ENCODE measurements around the gene BNC2. TPM values are rescaled to one million over a fixed set of nuclear protein-coding genes. Genes with fewer than 3 reads are reported as not detected.

The BNC2 gene
- total RNA-seq, 1 experiment from 2014 or later, result not detected

DNA sequence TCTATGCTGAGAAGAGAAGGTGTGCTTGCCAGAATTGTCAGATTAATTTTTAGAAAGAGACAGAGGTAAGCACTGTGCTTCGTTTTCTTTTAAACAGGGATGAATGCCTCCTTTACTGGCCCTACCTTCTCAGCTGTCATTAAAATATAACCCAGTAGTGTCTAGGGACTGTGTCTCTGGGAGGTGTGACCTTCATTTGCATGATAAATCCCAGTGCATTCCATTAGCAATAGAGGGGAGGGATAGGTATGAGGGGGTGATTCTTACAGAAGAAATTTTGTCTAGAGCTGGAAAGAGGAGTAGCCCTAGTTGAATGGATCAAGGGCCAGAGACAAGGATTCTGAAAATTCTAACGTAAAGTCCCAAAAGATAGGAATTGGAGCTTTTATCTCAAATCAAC is 351.5 kb downstream of the BNC2 start:
- H3K36me3 Mint-ChIP-seq (ENCODE audit: insufficient read depth, unreplicated experiment), result no peaks in the 10 kb centered on the region
- TF ChIP-seq, protein P1, sequence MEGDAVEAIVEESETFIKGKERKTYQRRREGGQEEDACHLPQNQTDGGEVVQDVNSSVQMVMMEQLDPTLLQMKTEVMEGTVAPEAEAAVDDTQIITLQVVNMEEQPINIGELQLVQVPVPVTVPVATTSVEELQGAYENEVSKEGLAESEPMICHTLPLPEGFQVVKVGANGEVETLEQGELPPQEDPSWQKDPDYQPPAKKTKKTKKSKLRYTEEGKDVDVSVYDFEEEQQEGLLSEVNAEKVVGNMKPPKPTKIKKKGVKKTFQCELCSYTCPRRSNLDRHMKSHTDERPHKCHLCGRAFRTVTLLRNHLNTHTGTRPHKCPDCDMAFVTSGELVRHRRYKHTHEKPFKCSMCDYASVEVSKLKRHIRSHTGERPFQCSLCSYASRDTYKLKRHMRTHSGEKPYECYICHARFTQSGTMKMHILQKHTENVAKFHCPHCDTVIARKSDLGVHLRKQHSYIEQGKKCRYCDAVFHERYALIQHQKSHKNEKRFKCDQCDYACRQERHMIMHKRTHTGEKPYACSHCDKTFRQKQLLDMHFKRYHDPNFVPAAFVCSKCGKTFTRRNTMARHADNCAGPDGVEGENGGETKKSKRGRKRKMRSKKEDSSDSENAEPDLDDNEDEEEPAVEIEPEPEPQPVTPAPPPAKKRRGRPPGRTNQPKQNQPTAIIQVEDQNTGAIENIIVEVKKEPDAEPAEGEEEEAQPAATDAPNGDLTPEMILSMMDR (IDR thresholded peaks at IDR 0.05; ENCODE audit: unreplicated experiment), result no peak
- no peaks in the 10 kb centered on the region for H3K27me3 Mint-ChIP-seq (ENCODE audit: unreplicated experiment)
- no peaks in the 10 kb centered on the region for H3K4me1 Mint-ChIP-seq (ENCODE audit: low read depth, unreplicated experiment)
- H3K9me3 Mint-ChIP-seq (ENCODE audit: low read depth, unreplicated experiment), result no peaks in the 10 kb centered on the region
- no peak for DNase-seq
- intact Hi-C loops (cut with micrococcal nuclease; ENCODE audit: unreplicated experiment), result no loop called here
- CTCF ChIA-PET, result no interaction called here
- BruUV-seq (replicated peaks), result no TSS peak
- H3K4me3 Mint-ChIP-seq (ENCODE audit: low read depth, unreplicated experiment), result no peak overlapping the region
- no peak overlapping the region for H3K27ac Mint-ChIP-seq (ENCODE audit: unreplicated experiment)

DNA sequence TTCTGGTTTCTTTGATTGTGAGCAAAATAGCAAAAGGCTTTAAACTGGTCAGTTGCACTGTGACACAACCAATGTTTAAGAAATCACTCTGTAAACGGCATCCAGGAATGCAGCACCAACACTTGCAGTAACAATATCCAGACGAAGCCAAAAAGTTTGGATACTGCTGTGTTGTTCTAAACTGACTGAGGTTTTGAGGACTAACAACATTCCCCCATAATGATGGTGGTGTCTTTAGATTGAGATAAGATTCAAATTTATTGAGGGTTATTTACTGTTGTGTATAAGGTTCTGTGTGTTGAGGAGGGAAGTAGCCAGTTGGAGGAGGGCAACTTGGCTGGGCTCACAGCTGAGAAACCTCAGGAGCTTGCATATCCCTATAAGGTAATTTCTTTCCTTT is 353.6 kb downstream of the BNC2 start:
- H3K4me3 Mint-ChIP-seq (ENCODE audit: low read depth, unreplicated experiment), result no peak overlapping the region
- no peaks in the 10 kb centered on the region for H3K27me3 Mint-ChIP-seq (ENCODE audit: unreplicated experiment)
- H3K27ac Mint-ChIP-seq (ENCODE audit: unreplicated experiment), result no peak overlapping the region
- DNase-seq, result no peak
- no TSS peak for BruUV-seq (replicated peaks)
- intact Hi-C loops (cut with micrococcal nuclease; ENCODE audit: unreplicated experiment), result no loop called here
- H3K9me3 Mint-ChIP-seq (ENCODE audit: low read depth, unreplicated experiment), result no peaks in the 10 kb centered on the region
- H3K4me1 Mint-ChIP-seq (ENCODE audit: low read depth, unreplicated experiment), result no peaks in the 10 kb centered on the region
- CTCF ChIA-PET, result no interaction called here
- H3K36me3 Mint-ChIP-seq (ENCODE audit: insufficient read depth, unreplicated experiment), result no peaks in the 10 kb centered on the region
- TF ChIP-seq, protein P1 (IDR thresholded peaks at IDR 0.05; ENCODE audit: unreplicated experiment), result no peak

DNA sequence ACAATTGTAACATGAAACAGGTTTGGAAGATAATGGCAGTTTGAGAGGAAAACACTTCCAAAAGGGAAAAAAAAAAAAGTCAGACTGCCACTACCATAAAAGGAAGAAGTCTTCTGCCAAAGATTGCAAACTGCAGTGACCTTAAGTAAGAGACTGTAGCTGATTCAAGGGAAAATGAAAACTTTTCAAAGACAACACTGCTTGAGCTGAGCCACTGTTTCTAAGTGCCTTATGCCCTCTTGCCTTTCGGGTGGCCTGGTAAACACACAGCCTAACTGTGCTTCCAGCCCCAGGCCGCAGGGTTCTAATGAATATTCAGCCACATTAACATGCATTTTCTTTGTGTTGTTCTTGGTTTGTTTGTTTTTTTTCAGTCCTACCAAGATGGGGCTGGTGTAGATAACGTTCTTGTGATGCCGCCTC is 354.6 kb downstream of the BNC2 start:
- TF ChIP-seq, protein P1 (IDR thresholded peaks at IDR 0.05; ENCODE audit: unreplicated experiment), result no peak
- CTCF ChIA-PET, result no interaction called here
- no TSS peak for BruUV-seq (replicated peaks)
- Mint-ChIP-seq H3K27me3 (ENCODE audit: unreplicated experiment) (no peaks in the 10 kb centered on the region), H3K9me3 (ENCODE audit: low read depth, unreplicated experiment) (no peaks in the 10 kb centered on the region), H3K4me1 (ENCODE audit: low read depth, unreplicated experiment) (no peaks in the 10 kb centered on the region), H3K4me3 (ENCODE audit: low read depth, unreplicated experiment) (no peak overlapping the region), H3K27ac (ENCODE audit: unreplicated experiment) (no peak overlapping the region), H3K36me3 (ENCODE audit: insufficient read depth, unreplicated experiment) (no peaks in the 10 kb centered on the region)
- DNase-seq, result no peak
- intact Hi-C loops (cut with micrococcal nuclease; ENCODE audit: unreplicated experiment), result no loop called here

DNA sequence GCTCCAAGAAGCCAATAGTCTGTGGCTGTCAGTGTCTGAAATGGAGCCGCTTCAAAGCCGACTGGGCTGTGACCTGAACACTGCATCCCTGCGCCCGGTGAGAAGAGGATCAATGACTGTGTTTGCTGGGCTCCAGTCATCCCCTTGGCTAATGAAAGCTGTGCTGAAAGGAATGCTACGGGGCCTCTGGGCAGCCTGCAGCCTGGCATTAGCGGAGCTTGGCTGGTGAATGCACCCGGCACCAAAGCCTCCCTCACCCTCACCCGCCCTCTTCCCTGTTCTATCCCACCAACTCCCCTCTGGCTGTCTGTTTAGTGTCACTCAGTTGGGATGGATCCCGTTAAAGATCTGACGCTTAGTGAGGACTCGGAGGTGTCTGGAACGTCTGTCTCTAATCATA is 355.3 kb downstream of the BNC2 start:
- intact Hi-C loops (cut with micrococcal nuclease; ENCODE audit: unreplicated experiment), result no loop called here
- CTCF ChIA-PET, result no interaction called here
- Mint-ChIP-seq H3K9me3 (ENCODE audit: low read depth, unreplicated experiment) (no peaks in the 10 kb centered on the region), H3K36me3 (ENCODE audit: insufficient read depth, unreplicated experiment) (no peaks in the 10 kb centered on the region), H3K27me3 (ENCODE audit: unreplicated experiment) (no peaks in the 10 kb centered on the region), H3K4me3 (ENCODE audit: low read depth, unreplicated experiment) (no peak overlapping the region), H3K4me1 (ENCODE audit: low read depth, unreplicated experiment) (no peaks in the 10 kb centered on the region), H3K27ac (ENCODE audit: unreplicated experiment) (no peak overlapping the region)
- no TSS peak for BruUV-seq (replicated peaks)
- no peak for DNase-seq
- TF ChIP-seq, protein P1 (IDR thresholded peaks at IDR 0.05; ENCODE audit: unreplicated experiment), result no peak

DNA sequence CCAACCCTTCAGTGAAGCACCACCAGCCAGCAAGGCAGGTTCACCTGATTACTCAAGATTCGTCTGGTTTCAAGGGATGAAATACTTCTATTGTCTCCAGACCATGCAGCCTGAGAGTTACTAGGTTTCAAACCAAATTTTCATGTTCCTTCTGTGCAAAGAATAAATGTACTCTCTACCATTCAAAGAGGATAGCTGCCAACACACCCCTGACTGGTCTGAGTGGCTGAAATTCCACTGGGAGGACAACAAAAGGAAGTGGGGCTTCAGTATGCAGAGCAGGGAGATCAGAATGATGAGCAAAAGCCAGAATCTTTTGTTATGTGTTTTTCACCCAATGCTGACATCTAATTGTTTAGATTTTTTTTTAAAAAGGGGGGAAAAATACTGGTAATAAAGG is 356.3 kb downstream of the BNC2 start:
- CTCF ChIA-PET, result no interaction called here
- no peaks in the 10 kb centered on the region for H3K4me1 Mint-ChIP-seq (ENCODE audit: low read depth, unreplicated experiment)

More for the DNA sequence above, 356.3 kb downstream of the BNC2 start:
- no peaks in the 10 kb centered on the region for H3K27me3 Mint-ChIP-seq (ENCODE audit: unreplicated experiment)
- H3K27ac Mint-ChIP-seq (ENCODE audit: unreplicated experiment), result no peak overlapping the region
- intact Hi-C loops (cut with micrococcal nuclease; ENCODE audit: unreplicated experiment), result no loop called here
- H3K36me3 Mint-ChIP-seq (ENCODE audit: insufficient read depth, unreplicated experiment), result no peaks in the 10 kb centered on the region
- TF ChIP-seq, protein P1 (IDR thresholded peaks at IDR 0.05; ENCODE audit: unreplicated experiment), result no peak
- H3K4me3 Mint-ChIP-seq (ENCODE audit: low read depth, unreplicated experiment), result no peak overlapping the region
- no peaks in the 10 kb centered on the region for H3K9me3 Mint-ChIP-seq (ENCODE audit: low read depth, unreplicated experiment)
- DNase-seq, result no peak
- no TSS peak for BruUV-seq (replicated peaks)

Data from Calu3 (cell line).